Measurements from ENCODE around the gene KRTAP4-7.
"Not testable (repeated sequence)": the region's sequence is repeated elsewhere in the genome, so short reads cannot be mapped to it uniquely, and the experiment has no call there.

The KRTAP4-7 gene

DNA sequence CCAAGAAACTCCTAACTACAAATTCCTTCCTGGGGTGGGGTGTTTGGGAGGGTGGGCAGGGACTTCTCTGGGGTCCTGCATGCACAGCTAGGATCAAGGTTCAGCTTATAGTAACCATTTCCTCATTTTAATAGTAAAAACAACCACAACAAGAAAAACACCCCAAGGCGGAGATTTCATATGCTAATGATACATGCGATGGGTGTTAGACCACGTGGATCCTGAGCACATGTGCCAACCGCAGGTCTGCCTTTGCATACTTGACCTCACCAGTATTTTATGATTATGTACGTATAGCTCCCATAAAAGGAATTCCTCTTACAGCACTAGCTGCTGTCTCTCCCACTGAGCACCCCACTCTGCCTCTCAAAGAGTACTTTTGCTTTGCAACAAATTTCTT, 32.3 kb downstream of the KRTAP4-7 start:
- no peak for DNase-seq

DNA sequence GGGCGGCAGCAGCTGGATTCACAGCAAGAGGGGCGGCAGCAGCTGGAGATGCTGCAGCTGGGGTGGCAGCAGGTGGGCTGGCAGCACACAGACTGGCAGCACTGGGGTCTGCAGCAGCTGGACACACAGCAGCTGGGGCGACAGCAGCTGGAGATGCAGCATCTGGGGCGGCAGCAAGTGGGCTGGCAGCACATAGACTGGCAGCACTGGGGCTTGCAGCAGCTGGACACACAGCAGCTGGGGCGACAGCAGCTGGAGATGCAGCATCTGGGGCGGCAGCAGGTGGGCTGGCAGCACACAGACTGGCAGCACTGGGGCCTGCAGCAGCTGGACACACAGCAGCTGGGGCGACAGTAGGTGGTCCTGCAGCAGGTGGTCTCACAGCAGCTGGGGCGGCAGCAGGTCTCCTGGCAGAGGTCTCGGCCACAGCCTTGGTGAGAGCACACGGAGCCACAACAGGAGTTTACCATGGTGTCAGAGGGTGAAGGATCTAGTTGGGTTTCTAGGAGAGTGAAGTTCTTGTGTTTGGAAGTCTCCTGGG, 34.0 kb downstream of the KRTAP4-7 start, which contains the start of gene KRTAP4-11:
Gene KRTAP4-11 (minus strand): TSS at position 528 of the 541 bp plus-strand sequence. CDS start 58 bp downstream, at position 470.
- not testable (repeated sequence) for DNase-seq

DNA sequence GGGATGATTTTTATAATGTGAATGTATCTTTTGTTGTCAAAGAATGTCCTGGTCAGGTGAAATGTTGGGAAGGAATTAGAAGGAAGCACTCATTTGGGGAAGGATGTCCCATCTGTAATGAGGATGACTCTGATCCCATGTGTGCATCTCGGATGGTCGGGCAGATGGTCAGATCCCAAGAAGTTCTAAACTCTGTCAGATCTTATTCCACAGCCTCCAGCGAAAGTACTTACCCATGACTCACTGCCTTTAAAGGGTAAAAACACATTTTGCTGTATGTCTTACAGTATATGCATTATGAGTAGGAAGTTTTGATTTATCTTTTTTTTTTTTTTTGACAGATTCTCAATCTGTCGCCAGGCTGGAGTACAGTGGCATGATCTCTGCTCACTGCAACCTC, 34.8 kb downstream of the KRTAP4-7 start:
- DNase-seq: no peak

DNA sequence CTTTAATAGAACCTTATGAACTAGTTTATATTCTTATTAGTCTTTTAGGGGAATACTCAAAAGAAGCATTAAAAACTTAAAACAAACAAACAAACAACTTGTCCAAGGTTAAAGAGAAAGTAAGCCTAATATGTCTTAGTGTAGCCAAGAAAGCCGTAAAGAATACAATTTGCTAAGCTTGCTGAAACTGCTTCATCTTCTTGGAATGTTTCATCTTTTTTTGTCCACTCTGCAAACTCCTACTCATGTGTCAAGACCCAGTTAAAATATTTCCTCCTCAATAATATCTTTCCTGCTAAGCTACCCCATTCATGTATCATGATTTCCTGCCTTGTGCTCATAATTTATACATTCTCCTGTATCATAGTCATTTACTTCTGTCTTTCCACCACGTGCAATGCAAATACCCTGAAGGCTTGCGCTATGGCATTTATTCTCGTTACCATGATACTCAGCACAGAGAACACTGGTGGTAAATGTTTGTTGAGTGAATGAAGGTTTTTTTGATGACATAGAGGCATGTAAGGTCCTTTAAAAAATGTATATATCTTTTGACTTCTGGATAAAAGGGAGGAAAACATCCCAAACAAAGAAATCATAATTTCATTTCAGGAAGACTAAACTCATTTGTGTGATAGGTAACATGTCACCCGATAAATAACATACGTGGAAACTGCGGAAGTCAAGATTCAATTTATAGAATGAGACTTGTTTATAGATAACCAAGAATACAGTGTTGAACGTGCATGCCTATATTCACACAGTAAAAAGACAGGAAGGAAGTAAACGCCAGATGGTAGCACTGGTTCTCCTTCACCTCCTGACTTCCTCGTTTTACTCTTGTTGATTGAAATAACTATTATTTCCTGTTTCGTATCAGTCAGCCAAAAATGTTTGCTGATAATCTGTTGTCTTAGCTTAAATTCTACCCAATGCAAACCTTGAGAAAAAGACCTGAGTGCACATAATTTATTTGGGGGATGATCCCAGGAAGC, 36.0 kb downstream of the KRTAP4-7 start:
- DNase-seq: peak; percentile 20

DNA sequence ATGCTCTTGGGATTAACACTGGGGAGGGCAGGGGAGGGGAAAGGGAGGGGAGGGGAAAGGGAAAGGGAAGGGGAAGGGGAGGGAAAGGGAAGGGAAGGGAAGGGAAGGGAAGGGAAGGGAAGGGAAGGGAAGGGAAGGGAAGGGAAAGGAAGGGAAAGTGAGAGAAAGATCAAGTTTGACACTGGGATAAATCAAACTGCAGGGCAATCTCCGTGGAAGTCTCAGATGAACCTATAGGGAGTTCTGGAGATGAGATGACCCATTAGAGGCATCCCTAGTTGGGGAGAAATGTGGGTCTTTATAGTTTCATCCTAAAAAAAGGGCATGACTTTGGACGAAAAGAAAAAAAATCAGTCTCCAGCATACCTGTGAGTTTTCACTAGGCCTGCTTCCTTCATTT, 37.8 kb downstream of the KRTAP4-7 start:
- no peak for DNase-seq

DNA sequence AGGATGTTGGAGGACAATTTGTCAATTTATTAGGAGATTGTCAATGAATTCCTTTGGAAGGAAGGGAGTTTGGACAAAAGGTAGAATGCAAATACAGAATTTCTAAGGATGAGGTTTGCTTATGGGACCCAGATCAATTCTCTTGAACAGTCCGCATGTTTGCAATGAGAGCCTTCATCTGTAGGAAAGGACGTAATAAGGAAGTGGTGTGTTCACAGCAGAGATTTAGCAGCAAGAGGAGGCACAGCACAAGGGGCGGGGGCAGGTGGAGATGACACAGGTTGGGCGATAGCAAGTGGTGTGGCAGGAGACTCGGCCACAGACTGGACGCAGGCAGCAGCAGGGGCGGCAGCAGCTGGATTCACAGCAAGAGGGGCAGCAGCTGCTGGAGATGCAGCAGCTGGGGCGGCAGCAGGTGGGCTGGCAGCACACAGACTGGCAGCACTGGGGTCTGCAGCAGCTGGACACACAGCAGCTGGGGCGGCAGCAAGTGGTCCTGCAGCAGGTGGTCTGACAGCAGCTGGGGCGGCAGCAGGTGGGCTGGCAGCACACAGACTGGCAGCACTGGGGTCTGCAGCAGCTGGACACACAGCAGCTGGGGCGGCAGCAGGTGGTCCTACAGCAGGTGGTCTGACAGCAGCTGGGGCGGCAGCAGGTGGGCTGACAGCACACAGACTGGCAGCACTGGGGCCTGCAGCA, 39.5 kb downstream of the KRTAP4-7 start:
- DNase-seq: not testable (repeated sequence)

DNA sequence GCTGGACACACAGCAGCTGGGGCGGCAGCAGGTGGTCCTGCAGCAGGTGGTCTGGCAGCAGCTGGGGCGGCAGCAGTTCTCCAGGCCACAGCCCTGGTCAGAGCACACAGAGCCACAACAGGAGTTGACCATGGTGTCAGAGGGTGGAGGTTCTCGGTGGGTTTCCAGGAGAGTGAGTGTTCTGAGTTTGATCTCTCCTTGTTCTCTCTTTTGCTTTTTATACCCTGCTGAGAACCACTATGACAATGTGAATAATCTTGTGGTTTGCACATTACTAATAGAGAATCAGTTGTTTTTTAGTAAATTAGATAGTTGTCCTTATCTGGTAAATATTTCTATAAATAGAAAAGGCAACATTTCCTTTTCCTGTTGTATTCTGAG, 40.0 kb downstream of the KRTAP4-7 start, which contains the start of gene KRTAP4-12:
Gene KRTAP4-12 (minus strand): TSS at position 192 of the 381 bp plus-strand sequence. CDS start 60 bp downstream, at position 132.
- not testable (repeated sequence) for DNase-seq

DNA sequence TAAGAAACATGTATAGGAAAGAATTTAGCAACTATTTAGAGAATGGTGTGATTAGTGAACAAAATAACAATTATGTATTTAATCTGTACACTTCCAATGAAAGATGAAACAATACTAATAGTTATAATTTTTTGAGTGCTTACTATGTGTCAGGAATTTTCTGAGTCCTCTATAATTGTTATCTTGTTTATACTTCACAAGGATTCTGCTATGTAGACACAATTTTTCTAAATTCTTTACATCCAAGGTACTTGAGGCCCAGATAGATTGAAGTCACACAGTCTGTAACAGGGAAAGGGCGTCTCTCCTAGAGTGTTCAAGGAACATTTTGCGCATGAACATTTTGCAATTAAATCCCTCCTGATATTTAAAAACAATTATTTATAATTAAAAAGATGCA, 41.1 kb downstream of the KRTAP4-7 start:
- no peak for DNase-seq

DNA sequence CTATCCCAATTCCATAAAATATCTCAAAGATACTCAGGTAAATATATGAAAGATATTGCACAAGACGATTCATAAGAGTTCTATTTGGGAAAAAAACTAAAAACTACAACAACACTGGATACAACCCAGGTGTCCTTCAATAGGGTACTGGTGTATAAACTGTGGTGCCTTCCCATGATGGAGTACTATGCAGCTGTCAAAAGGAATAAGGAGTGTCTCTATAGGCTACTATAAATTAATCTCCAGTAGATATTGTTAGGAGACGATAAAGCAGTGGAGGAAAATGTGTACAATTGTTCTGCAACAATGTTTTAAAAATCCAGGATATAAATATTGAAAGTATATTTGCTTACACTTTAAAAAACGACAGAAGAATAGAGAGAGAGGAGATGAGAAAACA, 42.5 kb downstream of the KRTAP4-7 start:
- DNase-seq: no peak

DNA sequence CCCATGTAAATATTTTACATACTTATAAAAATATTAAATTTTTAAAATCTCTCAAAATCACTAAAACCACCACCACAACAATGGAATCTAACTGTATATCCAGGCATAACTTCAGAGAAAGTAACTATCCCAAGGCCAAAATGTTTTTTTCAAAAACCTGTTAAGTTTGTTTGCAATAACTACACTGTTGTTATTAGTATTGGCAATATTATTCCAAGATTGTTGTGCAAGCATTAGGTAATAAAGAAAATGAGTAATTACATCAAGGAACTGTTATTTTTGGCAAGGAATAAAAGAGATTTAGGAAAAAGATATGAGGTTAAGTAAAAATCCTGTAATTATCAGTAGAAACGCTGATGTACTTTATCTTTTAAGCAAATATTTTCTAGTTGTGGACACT, 43.4 kb downstream of the KRTAP4-7 start:
- no peak for DNase-seq

DNA sequence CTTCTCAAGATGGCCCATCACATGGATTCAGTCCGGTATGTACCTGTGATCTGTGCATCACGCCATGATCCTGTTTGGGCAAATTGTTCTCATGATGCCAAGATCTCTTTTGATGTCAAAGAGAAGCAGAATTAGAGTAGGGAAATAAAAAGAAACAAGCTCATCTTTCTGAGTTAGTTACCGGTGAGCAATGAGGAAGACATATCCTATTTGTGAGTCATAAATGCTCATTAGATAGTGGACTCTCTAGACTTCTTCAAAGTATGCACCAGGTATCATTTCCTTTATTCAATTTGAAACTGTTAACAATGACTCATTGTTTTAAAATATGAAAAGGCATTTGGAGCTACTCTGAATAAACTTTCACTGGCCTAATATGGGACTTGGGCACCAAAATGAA, 48.0 kb downstream of the KRTAP4-7 start:
- DNase-seq: no peak

DNA sequence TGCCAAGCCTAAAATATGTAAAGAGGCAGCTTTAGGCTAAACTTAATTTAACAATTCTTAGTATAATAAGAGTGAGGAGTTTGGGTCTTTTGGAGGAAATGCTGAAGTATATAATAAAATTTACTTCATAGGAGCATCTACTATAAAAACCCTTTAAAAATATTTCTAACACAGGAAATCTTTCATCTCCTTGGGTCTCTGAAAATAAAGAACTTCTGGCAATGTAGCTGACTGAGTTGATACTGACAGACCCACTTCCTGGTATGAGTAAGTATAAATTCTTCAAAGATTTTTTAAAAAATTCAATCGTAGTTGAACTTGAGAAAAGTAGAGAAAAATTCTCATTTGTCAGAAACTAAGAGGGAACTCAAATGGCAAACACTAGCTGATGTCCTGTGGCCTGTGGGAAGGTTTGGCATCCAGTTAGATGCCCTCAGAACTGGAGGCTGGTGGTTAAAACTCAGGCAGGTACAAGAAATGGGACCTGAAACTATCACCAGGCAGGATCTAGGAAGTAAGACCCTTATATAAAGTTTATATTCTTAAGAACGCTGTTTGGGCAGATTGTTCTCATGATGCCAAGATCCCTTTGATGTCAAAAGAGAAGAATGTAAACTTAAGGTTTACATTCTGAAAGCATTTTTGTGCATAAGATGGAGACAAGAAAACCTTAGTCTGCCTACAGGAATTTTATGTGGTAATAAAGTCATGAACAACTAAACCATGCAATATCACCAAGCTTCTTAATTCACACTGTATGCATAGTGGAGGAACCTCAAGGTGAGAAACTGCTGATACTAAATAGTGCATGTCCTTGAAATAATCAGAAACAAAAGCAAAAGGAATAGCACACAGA, 50.2 kb downstream of the KRTAP4-7 start:
- no peak for DNase-seq
